NK-92 treated with Interleukin-12 subunit alpha and Interleukin-12 subunit beta, amount 100 ng/mL, for 24 hours (cell line): ENCODE data around the gene ARAP1.

Experiments
- DNase-seq: peaks from one replicate; lab custom pipeline; 2025; lab: John Stamatoyannopoulos, UW

The ARAP1 gene

GRCh38 chr11:72779495-72780128, 27.4 kb upstream of the ARAP1 start:
- no peak for DNase-seq

- DNase-seq = no peak
Measured at GRCh38 chr11:72778535-72779494, 26.6 kb upstream of the ARAP1 start.

GRCh38 chr11:72777755-72778278, 25.6 kb upstream of the ARAP1 start:
- no peak for DNase-seq

- no peak for DNase-seq
Measured at GRCh38 chr11:72776844-72777754, 24.9 kb upstream of the ARAP1 start.

GRCh38 chr11:72776117-72776843, 24.1 kb upstream of the ARAP1 start:
- no peak for DNase-seq

- no peak for DNase-seq
Measured at GRCh38 chr11:72775288-72776110, 23.3 kb upstream of the ARAP1 start.

- no peak for DNase-seq
Measured at GRCh38 chr11:72774499-72774898, 22.3 kb upstream of the ARAP1 start.

- no peak for DNase-seq
Measured at GRCh38 chr11:72773696-72774095, 21.5 kb upstream of the ARAP1 start.

- no peak for DNase-seq
Measured at GRCh38 chr11:72773291-72773690, 21.1 kb upstream of the ARAP1 start.

GRCh38 chr11:72772059-72772458, 19.9 kb upstream of the ARAP1 start:
- DNase-seq = no peak

GRCh38 chr11:72771507-72771906, 19.3 kb upstream of the ARAP1 start:
- DNase-seq = no peak

GRCh38 chr11:72770799-72771198, 18.6 kb upstream of the ARAP1 start:
- DNase-seq = no peak

GRCh38 chr11:72769680-72770079, 17.5 kb upstream of the ARAP1 start:
- DNase-seq = no peak

- no peak for DNase-seq
Measured at GRCh38 chr11:72768581-72768980, 16.4 kb upstream of the ARAP1 start.

GRCh38 chr11:72767203-72768062, 15.2 kb upstream of the ARAP1 start:
- DNase-seq = no peak

- DNase-seq = no peak
Measured at GRCh38 chr11:72766152-72766902, 14.1 kb upstream of the ARAP1 start.

- no peak for DNase-seq
Measured at GRCh38 chr11:72764503-72764902, 12.3 kb upstream of the ARAP1 start.

GRCh38 chr11:72763823-72764222, 11.6 kb upstream of the ARAP1 start:
- DNase-seq = no peak
